CD4-positive, alpha-beta T cell treated with Interleukin-4 for 4 hours (primary cell): ENCODE measurements around the gene FGF21.
A peak's percentile ranks its signal among the peaks of the same experiment; 100 is the strongest.

Source experiments
- DNase-seq: peaks from one replicate; pipeline ENCODE4 v3.0.0-alpha.2; 2020

The FGF21 gene

DNA sequence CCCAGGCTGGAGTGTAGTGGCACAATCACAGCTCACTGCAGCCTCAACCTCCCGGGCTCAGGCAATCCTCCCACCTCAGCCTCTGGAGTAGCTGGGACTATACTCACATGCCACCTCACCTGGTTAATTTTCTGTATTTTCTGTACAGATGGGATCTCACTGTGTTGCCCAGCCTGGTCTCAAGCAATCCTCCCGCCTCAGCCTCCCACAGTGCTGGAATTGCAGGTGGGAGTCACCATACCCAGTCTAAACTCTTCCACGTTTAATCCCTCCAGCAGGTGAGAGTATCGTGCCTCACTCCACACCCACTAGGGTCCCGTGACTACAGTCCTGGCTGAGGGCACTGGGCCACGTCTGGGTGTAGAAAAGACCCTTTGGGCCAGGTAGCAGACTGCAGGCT is 39.0 kb downstream of the FGF21 start:
- no peak for DNase-seq

GRCh38 chr19:48795055-48795684 is 39.8 kb downstream of the FGF21 start:
- peak; percentile 87 for DNase-seq

DNA sequence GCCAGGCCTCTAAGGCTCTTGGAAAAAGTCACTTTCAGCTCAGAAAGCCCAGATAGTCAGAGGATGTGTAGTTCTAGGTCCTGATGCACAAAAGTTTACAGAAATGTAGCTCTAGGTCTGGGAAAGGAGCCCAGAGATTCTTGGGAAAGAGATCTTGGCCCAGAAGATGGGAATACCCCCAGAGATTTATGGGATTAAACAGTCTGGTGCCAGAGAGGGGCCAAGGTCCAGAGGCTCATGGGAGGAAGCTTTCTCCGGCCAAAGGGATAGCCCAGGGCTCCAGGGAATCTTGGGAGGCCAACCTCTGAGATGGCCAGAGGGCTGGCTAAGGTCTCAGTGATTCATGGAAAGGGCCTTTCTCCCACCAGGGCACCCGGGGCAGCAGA is 40.4 kb downstream of the FGF21 start:
- DNase-seq = no peak

GRCh38 chr19:48796298-48797083 is 41.2 kb downstream of the FGF21 start:
- DNase-seq = no peak

DNA sequence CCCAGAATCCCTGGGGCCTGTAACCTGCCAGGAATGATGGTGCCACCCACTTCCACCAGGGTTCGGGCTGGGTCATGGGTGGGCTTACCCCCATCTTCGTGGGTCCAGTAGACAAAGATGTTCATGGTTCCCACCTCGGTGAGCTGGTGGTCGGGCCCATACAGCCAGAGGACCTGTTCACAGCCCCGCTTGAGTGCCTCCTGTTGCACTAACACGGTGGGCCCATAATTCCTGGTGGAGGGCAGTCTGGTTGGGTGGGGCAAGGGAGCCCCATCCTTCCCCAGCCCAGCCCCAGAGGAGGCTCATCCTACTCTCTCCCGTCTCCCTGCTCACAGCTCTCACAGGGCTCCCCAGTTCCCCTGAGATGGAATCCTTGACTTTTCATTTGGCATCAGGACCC is 41.8 kb downstream of the FGF21 start:
- DNase-seq = no peak

- DNase-seq = no peak
Observed at GRCh38 chr19:48798937-48799336, 43.6 kb downstream of the FGF21 start.

- no peak for DNase-seq
Observed at GRCh38 chr19:48799358-48800300, 44.3 kb downstream of the FGF21 start.

- DNase-seq = no peak
Observed at GRCh38 chr19:48802623-48803022, 47.3 kb downstream of the FGF21 start.

DNA sequence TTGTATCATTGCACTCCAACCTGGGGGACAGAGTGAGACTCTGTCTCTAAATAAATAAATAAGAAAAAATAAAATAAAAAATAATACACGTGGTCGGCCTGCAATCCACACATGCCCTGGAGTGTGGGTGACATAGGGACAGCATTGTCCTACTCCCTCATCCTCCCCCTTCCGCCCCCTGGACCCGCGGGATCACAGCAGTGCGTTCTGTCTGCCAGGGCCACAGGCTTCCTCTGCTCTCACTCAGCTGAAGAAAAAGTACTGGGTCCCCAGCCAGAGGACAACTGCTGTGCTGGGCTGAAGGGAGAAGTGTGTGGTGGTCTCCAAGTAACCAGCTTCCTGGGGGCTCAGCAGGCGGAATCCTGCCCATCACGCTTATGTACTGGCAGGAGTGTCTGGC is 49.2 kb downstream of the FGF21 start:
- DNase-seq = no peak

DNA sequence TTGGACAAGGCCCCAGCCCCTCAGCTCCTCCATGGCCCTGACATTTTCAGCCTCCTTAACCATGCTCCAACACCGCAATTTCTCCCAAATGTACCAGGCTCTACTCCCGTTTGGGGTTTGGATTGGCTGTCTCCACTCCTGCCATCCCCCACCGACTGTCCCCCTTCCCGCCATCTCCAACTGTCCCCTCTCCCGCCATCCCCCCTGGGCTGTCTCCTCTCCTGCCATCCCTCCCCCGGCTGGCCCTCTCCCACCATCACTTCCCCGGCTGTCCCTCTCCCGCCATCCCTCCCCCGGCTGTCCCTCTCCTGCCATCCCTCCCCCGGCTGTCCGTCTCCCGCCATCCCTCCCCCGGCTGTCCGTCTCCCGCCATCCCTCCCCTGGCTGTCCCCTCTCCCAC is 50.1 kb downstream of the FGF21 start:
- no peak for DNase-seq

GRCh38 chr19:48806518-48806817 is 51.1 kb downstream of the FGF21 start:
- peak; percentile 41 for DNase-seq

DNA sequence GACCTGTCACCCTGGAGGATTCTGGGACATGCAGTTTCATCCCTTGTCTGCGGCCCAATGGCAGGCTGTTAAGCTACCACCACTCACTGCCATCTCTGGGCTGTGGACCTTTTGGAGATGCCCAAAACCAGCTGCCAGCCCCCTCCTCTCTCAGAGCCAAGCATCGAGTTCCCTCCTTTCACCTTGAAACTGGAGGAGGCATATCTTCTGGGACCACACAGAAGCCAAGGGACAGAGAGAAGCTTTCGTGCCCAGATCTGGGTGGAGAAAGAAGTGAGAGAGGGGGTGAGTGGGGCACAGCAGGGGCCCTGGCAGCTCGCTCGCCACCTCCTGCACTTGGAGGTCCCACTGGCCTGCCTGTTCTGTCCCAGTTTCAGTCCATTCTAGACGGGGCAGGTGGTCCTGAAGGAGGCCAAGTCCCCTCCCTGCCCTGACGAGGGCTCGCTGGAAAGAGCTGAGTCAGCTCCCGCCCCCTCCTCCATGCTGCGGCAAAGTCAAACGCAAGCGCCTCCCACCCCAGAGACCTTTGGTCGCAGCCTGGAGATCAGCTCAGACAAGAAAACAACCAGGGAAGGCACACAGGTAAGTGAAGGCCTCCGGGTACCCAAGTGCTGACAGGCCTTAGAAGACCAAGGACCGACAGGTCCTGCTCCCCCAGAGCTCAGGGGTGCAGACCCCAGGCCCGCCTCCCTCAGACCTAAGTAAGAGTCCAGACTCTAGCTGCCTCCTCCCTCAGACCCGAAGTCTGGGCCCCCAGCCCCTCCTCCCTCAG is 51.7 kb downstream of the FGF21 start:
- DNase-seq = no peak

DNA sequence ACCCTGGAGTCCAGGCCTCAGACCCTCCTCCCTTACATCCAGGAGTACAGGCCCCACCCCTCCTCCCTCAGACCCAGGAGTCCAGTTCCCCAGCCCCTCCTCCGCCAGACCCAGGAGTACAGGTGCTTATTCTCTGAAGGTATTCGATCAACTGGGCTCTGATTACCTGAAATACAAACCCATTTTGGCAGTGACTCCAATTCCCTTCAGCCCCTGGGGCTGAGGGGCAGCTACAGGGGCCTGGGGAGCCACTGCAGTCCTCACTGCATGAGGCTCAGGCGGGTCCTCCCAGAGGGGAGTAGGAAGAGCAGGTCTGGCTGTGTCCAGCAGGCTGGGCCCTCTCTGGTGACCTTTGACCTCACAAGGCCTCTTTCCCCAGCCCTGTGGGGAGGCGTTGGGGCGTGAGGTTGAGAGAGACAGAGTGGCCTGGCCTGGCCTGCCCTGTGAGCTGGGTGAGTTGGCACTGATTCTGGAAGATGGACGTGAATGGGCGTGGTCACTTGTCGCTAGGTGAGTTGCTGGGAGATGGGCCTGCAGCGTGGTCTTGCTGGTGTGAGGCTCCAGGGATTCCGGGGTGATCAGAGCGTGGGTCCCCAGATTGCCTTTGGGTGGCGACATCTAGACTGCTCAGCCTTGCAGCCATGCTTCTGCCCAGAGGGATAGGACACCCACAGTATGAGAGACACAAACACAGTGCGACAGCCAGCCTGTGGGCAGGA is 52.4 kb downstream of the FGF21 start:
- no peak for DNase-seq
